Loucy (cell line): ENCODE results near the gene TPR.
"Not testable (repeated sequence)": the region's sequence is repeated elsewhere in the genome, so short reads cannot be mapped to it uniquely, and the experiment has no call there.

Source experiments
- H2AFZ ChIP-seq: fragments of 200-600 bp; sonication (generic); 2 replicates; pipeline ENCODE4 v1.6.0; 2016; ENCODE audit warnings: antibody characterized with exemption, mild to moderate bottlenecking, low read length, moderate library complexity
- H3F3A ChIP-seq: fragments of 200-600 bp; 2 replicates; pipeline ENCODE4 v1.6.0; 2016; ENCODE audit warnings: antibody characterized with exemption, low read depth, mild to moderate bottlenecking
- H3K27me3 ChIP-seq: fragments of 200-600 bp; sonication (generic); 2 replicates; pipeline ENCODE4 v1.6.1; 2014; ENCODE audit warnings: low read length, mild to moderate bottlenecking; ENCODE audit not compliant: insufficient read depth, poor library complexity, severe bottlenecking
- H3K36me3 ChIP-seq: fragments of 200-600 bp; sonication (generic); 2 replicates; pipeline ENCODE4 v1.6.1; 2016; ENCODE audit warnings: low read length; ENCODE audit not compliant: insufficient read depth
- H3K4me1 ChIP-seq: fragments of 200-600 bp; sonication (generic); 2 replicates; pipeline ENCODE4 v1.5.1; 2014; ENCODE audit warnings: low read length, mild to moderate bottlenecking; ENCODE audit not compliant: insufficient read depth, poor library complexity, severe bottlenecking
- H3K4me2 ChIP-seq: fragments of 200-600 bp; sonication (generic); 2 replicates; pipeline ENCODE4 v1.6.0; 2014; ENCODE audit warnings: antibody characterized with exemption, low read length, low read depth, mild to moderate bottlenecking; ENCODE audit not compliant: poor library complexity, severe bottlenecking
- H3K4me3 ChIP-seq: fragments of 200-600 bp; sonication (generic); 2 replicates; pipeline ENCODE4 v1.5.1; 2014; ENCODE audit warnings: low read length, mild to moderate bottlenecking, mixed read lengths; ENCODE audit not compliant: poor library complexity, severe bottlenecking
- H3K79me2 ChIP-seq: fragments of 200-600 bp; sonication (generic); 2 replicates; pipeline ENCODE4 v1.6.1; 2014; ENCODE audit warnings: low read length; ENCODE audit not compliant: insufficient read depth
- H3K9ac ChIP-seq: fragments of 200-600 bp; sonication (generic); 2 replicates; pipeline ENCODE4 v1.6.0; 2014; ENCODE audit warnings: mild to moderate bottlenecking, low read depth, low read length, moderate library complexity; ENCODE audit not compliant: poor library complexity, severe bottlenecking
- H3K9me2 ChIP-seq: fragments of 200-600 bp; sonication (generic); replicated peaks from 2 replicates; pipeline ENCODE4 v1.6.1; 2016; ENCODE audit warnings: low read depth, low read length, mixed read lengths
- H3K9me3 ChIP-seq: fragments of 200-600 bp; sonication (generic); 2 replicates; pipeline ENCODE4 v1.6.1; 2014; ENCODE audit warnings: mild to moderate bottlenecking, antibody characterized with exemption, low read length, low read depth; ENCODE audit not compliant: insufficient read depth
- H4K20me1 ChIP-seq: fragments of 200-600 bp; sonication (generic); 2 replicates; pipeline ENCODE4 v1.6.0; 2014; ENCODE audit warnings: antibody characterized with exemption, low read length, mild to moderate bottlenecking; ENCODE audit not compliant: insufficient read depth, poor library complexity, severe bottlenecking
- CTCF ChIP-seq: fragments of 200-600 bp; sonication (generic); conservative IDR thresholded peaks from 2 replicates; pipeline ENCODE4 v1.5.1; 2014; ENCODE audit warnings: mild to moderate bottlenecking, antibody characterized with exemption, low read length
- EZH2phosphoT487 ChIP-seq: fragments of 200-600 bp; IDR thresholded peaks from 2 replicates; pipeline ENCODE4 v1.6.1; 2018; ENCODE audit warnings: antibody characterized with exemption, mild to moderate bottlenecking, moderate library complexity, borderline replicate concordance

TPR gene

GRCh38 chr1:186403632-186404031 is 28.6 kb upstream of the TPR start:
- Histone ChIP-seq H2AFZ (no peak overlapping the region), H3K9ac (no peak overlapping the region), H3K4me1 (no peaks in the 10 kb centered on the region), H3K9me3 (no peaks in the 10 kb centered on the region), H3K9me2 (no peaks in the 10 kb centered on the region), H3K4me3 (no peak overlapping the region), H4K20me1 (no peaks in the 10 kb centered on the region), H3K36me3 (peaks cover 37% of the 10 kb centered on the region), H3K4me2 (no peak overlapping the region), H3K79me2 (no peaks in the 10 kb centered on the region), H3K27me3 (no peaks in the 10 kb centered on the region), H3F3A (no peaks in the 10 kb centered on the region)
- TF ChIP-seq CTCF = no peak
- TF ChIP-seq EZH2phosphoT487 = no peak

- peaks cover 35% of the 10 kb centered on the region; the same call in 1 of the 2 replicates for H3K36me3 ChIP-seq
- H3F3A ChIP-seq, H3K9me2 ChIP-seq, H3K9me3 ChIP-seq, H3K79me2 ChIP-seq, H3K27me3 ChIP-seq, H2AFZ ChIP-seq, H3K4me2 ChIP-seq, H4K20me1 ChIP-seq, H3K9ac ChIP-seq, H3K4me1 ChIP-seq, H3K4me3 ChIP-seq: not testable (repeated sequence)
Measured at GRCh38 chr1:186401446-186401845, 26.4 kb upstream of the TPR start.

- H3K27me3 ChIP-seq, H3K4me3 ChIP-seq, H3K79me2 ChIP-seq, H3K9me2 ChIP-seq, H4K20me1 ChIP-seq, H3F3A ChIP-seq, H2AFZ ChIP-seq, H3K9me3 ChIP-seq, H3K9ac ChIP-seq, H3K4me2 ChIP-seq, H3K4me1 ChIP-seq: not testable (repeated sequence)
- H3K36me3 ChIP-seq = peaks cover 79% of the 10 kb centered on the region
Measured at GRCh38 chr1:186392711-186393110, 17.7 kb upstream of the TPR start.

GRCh38 chr1:186391841-186392240 is 16.8 kb upstream of the TPR start:
- Histone ChIP-seq H3K9me2 (no peaks in the 10 kb centered on the region), H3F3A (no peaks in the 10 kb centered on the region), H3K27me3 (no peaks in the 10 kb centered on the region), H3K9me3 (no peaks in the 10 kb centered on the region), H3K36me3 (peaks cover 78% of the 10 kb centered on the region), H3K4me3 (no peak overlapping the region), H3K9ac (no peak overlapping the region), H3K79me2 (no peaks in the 10 kb centered on the region), H2AFZ (no peak overlapping the region), H4K20me1 (no peaks in the 10 kb centered on the region), H3K4me2 (no peak overlapping the region), H3K4me1 (peaks cover 4% of the 10 kb centered on the region)
- no peak for TF ChIP-seq EZH2phosphoT487
- no peak for TF ChIP-seq CTCF
